HUES64 (cell line): Measurements from ENCODE around the gene ADAMTSL2.

Experiments used
- H3K27ac ChIP-seq: 2 replicates; pipeline ENCODE4 v1.7.0; 2013; ENCODE audit warnings: low read depth, low read length, inconsistent platforms
- H3K27me3 ChIP-seq: 2 replicates; pipeline ENCODE4 v1.6.1; 2013; ENCODE audit warnings: mild to moderate bottlenecking, low read length; ENCODE audit not compliant: insufficient read depth
- H3K36me3 ChIP-seq: 2 replicates; pipeline ENCODE4 v1.6.1; 2013; ENCODE audit warnings: mild to moderate bottlenecking, low read length; ENCODE audit not compliant: insufficient read depth
- H3K4me1 ChIP-seq: 2 replicates; pipeline ENCODE4 v1.6.1; 2013; ENCODE audit warnings: mild to moderate bottlenecking, low read length, moderate library complexity; ENCODE audit not compliant: insufficient read depth
- H3K4me3 ChIP-seq: 2 replicates; pipeline ENCODE4 v1.5.1; 2013; ENCODE audit warnings: mild to moderate bottlenecking, low read length, moderate library complexity
- H3K9ac ChIP-seq: 2 replicates; pipeline ENCODE4 v1.6.1; 2013; ENCODE audit warnings: mild to moderate bottlenecking, low read depth, low read length
- H3K9me3 ChIP-seq: 2 replicates; pipeline ENCODE4 v1.6.1; 2013; ENCODE audit warnings: low read depth, low read length; ENCODE audit not compliant: insufficient read depth
- WGBS: fragments of 150-250, 120-280 bp; methylation state at CpG from one replicate; pipeline ENCODE4 v1.1.7; 2013; ENCODE audit warnings: missing lambda C conversion rate; 5-methylcytosine and 5-hydroxymethylcytosine counted together

ADAMTSL2 gene

DNA sequence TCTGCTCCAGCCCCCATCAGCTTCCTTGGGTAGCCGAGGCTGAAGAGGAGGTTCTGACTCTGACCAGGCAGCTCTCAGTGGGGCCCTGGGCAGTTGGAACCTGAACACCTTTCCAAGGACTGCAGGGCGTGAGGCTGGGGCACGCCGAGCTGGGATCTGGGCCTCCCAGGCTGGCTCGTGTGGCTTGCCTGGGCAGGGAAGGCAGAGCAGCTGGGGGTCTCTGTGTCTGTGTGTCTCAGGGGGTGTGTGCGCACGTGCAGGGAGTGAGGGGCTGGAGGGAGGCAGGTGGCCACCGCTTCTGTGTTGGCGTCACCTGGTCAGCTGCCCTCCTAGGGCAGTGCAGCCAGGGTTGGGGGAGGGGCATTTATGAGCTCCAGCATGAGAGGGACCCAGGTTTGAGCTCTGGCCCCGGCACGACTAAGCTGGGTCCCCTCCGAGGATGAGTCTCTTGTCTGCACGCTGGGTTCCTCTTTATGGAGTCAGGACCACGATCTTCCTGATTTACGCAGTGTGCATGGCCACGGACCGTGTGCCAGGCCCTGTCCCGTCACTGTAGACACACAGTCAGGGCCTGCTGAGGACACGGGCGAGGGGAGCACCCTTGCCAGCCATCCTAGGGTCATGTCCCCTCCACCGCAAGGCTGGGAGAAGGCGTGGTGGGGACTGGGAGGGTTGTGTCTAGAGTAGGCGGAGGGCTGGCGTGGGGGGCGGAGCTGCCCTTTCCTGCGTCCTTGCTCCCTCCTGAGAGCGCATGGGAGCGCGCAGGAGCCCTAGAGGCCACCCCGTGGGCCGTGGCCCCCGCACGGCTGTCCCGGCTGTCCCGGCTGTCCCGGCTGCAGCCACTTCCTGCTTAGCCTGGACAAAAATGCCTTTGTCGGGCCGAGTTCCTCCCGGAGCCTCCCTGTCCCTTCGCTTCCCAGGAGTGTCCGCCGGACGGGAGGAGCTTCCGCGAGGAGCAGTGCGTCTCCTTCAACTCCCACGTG is 4.6 kb downstream of the ADAMTSL2 start:
- WGBS: 75% methylated on average over 47 of the region's 47 CpGs
- Histone ChIP-seq H3K4me1 (peaks cover 13% of the 10 kb centered on the region; the same call in 1 of the 2 replicates), H3K9ac (no peak overlapping the region), H3K9me3 (no peaks in the 10 kb centered on the region), H3K36me3 (no peaks in the 10 kb centered on the region), H3K27ac (no peak overlapping the region), H3K27me3 (peaks cover 17% of the 10 kb centered on the region), H3K4me3 (no peak overlapping the region)

DNA sequence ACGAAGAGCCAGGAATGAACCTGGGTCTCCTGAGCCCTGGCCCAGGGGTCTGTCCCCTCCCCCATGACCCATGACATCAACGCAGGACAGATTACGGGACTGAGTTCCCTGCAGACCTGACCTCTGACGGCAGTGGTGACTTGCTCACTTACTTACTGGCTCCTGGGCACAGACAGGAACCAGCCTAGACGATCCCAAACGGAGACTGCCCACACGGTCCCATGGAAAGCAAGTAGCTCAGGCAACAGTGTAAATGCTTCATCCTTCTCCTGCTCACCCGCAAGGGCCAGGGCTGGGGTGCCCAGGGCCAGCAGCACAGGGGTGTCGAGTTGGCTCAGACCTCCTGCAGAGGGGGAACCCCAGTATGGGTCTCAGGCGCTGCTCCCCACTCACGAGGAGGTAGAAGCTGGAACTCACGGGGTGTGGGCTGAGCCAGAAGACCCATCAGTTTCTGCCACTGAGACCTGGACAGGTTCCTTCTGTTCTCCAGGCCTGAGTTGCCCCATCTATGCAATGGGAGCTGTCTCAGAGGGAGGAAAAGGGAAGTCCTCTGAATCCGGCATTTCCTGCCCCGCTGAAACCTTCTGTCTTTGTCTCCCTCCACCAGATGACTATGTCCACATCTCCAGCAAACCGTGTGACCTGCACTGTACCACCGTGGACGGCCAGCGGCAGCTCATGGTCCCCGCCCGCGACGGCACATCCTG is 5.6 kb downstream of the ADAMTSL2 start:
- WGBS: 85% methylated on average over 22 of the region's 22 CpGs
- Histone ChIP-seq H3K9me3 (no peaks in the 10 kb centered on the region), H3K27ac (no peak overlapping the region), H3K9ac (no peak overlapping the region), H3K4me1 (peaks cover 13% of the 10 kb centered on the region; the same call in 1 of the 2 replicates), H3K27me3 (peaks cover 8% of the 10 kb centered on the region), H3K4me3 (no peak overlapping the region), H3K36me3 (no peaks in the 10 kb centered on the region)

DNA sequence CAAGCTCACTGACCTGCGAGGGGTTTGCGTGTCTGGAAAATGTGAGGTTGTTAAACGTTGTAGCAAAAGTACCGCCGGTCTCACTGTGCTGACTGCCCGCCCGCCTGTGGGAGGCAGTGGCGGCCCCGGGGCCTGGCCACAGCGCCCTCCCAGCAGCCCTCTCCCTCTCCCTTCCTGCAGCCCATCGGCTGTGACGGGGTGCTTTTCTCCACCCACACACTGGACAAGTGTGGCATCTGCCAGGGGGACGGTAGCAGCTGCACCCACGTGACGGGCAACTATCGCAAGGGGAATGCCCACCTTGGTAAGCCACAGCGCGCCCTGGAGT is 6.2 kb downstream of the ADAMTSL2 start:
- H3K4me3 ChIP-seq: no peak overlapping the region
- no peaks in the 10 kb centered on the region for H3K36me3 ChIP-seq
- 90% methylated on average over 18 of the region's 18 CpGs for WGBS
- H3K9ac ChIP-seq: no peak overlapping the region
- H3K4me1 ChIP-seq: peaks cover 13% of the 10 kb centered on the region; the same call in 1 of the 2 replicates
- peaks cover 4% of the 10 kb centered on the region; the same call in 1 of the 2 replicates for H3K27me3 ChIP-seq
- H3K9me3 ChIP-seq: no peaks in the 10 kb centered on the region
- H3K27ac ChIP-seq: no peak overlapping the region

- Histone ChIP-seq H3K4me1 (peaks cover 13% of the 10 kb centered on the region; the same call in 1 of the 2 replicates), H3K27ac (no peak overlapping the region), H3K9me3 (no peaks in the 10 kb centered on the region), H3K4me3 (no peak overlapping the region), H3K27me3 (no peaks in the 10 kb centered on the region), H3K36me3 (no peaks in the 10 kb centered on the region), H3K9ac (no peak overlapping the region)
- WGBS: 82% methylated on average over 13 of the region's 13 CpGs
Observed at GRCh38 chr9:133542002-133542401, 7.5 kb downstream of the ADAMTSL2 start.

DNA sequence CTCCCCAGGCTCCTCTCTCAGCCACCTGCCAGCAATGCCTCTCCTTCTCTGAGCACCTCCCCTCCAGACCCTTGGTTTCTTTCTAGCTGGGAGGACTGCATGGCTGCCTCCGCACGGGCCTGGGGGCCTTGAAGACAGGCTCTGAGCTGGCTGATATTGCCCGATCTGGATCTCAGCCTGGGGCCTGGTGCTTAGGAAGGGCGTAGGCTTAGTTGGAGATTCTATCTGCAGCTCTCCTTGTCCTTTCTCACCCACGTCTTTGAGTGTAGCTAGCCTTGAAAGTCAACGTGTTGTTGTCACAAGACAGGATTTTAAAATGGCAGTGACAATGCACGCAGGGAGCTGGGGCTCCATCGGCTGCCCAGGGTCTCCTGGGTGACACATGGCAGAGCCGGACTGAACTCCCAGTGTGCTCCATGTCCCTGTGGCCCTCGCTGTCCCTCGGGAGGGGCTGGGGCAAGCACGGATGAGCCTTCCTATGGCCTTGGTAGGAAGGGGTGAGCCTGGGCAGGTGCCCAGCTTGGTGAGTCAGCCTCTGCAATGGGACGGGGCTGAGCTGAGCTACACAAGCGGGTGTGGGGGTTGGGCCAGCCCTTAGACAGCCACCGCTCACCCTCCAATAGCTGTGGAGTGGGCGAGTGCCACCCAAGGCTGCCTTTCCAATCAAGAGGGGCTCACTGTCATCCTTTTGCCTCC is 9.4 kb downstream of the ADAMTSL2 start:
- H3K36me3 ChIP-seq: no peaks in the 10 kb centered on the region
- WGBS: 90% methylated on average over 16 of the region's 16 CpGs
- no peaks in the 10 kb centered on the region for H3K27me3 ChIP-seq
- no peak overlapping the region for H3K27ac ChIP-seq
- no peaks in the 10 kb centered on the region for H3K9me3 ChIP-seq
- no peak overlapping the region for H3K4me3 ChIP-seq
- peaks cover 11% of the 10 kb centered on the region; the same call in 1 of the 2 replicates for H3K4me1 ChIP-seq
- no peak overlapping the region for H3K9ac ChIP-seq

DNA sequence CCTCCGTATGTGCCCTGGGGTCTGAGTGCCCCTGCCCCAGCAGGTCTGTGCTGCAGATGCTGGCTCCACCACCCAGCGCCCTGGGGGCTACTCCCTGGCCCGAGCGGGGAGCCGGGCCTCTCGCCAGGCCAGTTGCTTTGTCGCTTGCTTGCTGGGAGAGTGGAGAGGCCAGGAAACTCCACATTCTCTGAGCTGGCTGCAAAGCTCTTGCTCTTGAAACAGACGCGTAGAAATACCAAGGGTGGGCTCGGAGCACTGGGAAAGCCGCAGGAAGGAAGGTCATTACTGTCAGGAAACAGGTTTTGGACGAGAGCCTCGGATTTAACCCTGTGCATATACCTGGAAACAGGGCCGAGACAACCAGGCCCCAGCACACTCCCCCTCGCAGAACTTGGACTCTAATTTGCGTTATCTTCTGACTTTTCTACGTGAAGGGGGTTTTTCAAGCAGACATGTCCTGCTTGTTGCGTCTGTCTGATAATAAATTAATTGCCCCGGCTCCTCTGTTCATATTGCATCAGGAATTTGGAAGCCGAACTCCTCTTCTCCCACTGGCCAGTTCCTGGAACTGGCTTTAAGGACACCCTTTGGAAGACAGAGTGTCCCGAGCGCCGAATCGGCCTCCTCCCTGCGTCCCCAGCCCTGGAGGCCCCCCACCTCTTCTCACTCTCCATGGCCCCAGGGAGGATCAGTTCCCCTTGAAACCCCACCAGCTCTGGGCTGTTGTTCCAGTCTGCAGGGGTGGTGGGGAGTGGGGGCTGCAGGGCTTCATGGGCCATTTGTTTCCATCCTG is 11.2 kb downstream of the ADAMTSL2 start:
- WGBS: 92% methylated on average over 25 of the region's 25 CpGs

GRCh38 chr9:133546287-133546680 is 11.8 kb downstream of the ADAMTSL2 start:
- Histone ChIP-seq H3K36me3 (no peaks in the 10 kb centered on the region), H3K27ac (no peak overlapping the region), H3K4me3 (no peak overlapping the region), H3K9ac (no peak overlapping the region), H3K27me3 (no peaks in the 10 kb centered on the region), H3K4me1 (no peaks in the 10 kb centered on the region), H3K9me3 (no peaks in the 10 kb centered on the region)
- WGBS: 86% methylated on average over 8 of the region's 8 CpGs

More for the DNA sequence above, 11.2 kb downstream of the ADAMTSL2 start:
- H3K4me3 ChIP-seq: no peak overlapping the region
- no peaks in the 10 kb centered on the region for H3K4me1 ChIP-seq
- no peak overlapping the region for H3K9ac ChIP-seq
- no peaks in the 10 kb centered on the region for H3K36me3 ChIP-seq
- H3K27me3 ChIP-seq: no peaks in the 10 kb centered on the region
- no peaks in the 10 kb centered on the region for H3K9me3 ChIP-seq
- H3K27ac ChIP-seq: no peak overlapping the region

DNA sequence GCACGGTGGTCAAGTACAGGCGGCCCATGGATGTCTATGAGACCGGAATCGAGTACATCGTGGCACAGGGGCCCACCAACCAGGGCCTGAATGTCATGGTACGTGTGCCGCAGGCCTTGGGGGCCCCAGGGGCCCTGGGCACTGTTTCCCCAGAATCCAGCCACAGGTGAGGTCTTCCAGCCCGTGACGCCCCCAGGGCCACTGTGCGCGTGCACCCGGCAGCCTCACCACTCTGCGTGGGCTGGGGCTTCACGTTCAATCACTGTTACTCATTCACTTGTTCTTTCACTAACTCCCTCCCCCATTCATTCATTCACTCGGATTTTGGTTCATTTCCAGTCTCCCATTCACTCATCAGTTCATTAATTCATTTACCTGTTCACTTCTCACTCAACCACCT is 12.6 kb downstream of the ADAMTSL2 start:
- Histone ChIP-seq H3K27me3 (no peaks in the 10 kb centered on the region), H3K9me3 (no peaks in the 10 kb centered on the region), H3K9ac (no peak overlapping the region), H3K4me3 (no peak overlapping the region), H3K27ac (no peak overlapping the region), H3K4me1 (no peaks in the 10 kb centered on the region), H3K36me3 (no peaks in the 10 kb centered on the region)
- 87% methylated on average over 15 of the region's 15 CpGs for WGBS

GRCh38 chr9:133551446-133551845 is 16.9 kb downstream of the ADAMTSL2 start:
- no peak overlapping the region for H3K4me3 ChIP-seq
- H3K9ac ChIP-seq: no peak overlapping the region
- H3K4me1 ChIP-seq: peaks cover 4% of the 10 kb centered on the region; the same call in 1 of the 2 replicates
- no peaks in the 10 kb centered on the region for H3K9me3 ChIP-seq
- no peaks in the 10 kb centered on the region for H3K27me3 ChIP-seq
- WGBS: 87% methylated on average over 7 of the region's 7 CpGs
- no peaks in the 10 kb centered on the region for H3K36me3 ChIP-seq
- no peak overlapping the region for H3K27ac ChIP-seq

GRCh38 chr9:133552236-133552635 is 17.7 kb downstream of the ADAMTSL2 start:
- Histone ChIP-seq H3K27me3 (no peaks in the 10 kb centered on the region), H3K9ac (no peak overlapping the region), H3K27ac (no peak overlapping the region), H3K9me3 (no peaks in the 10 kb centered on the region), H3K36me3 (no peaks in the 10 kb centered on the region), H3K4me1 (peaks cover 4% of the 10 kb centered on the region; the same call in 1 of the 2 replicates), H3K4me3 (no peak overlapping the region)
- WGBS: 96% methylated on average over 8 of the region's 8 CpGs
